GM18907 (cell line): ENCODE results near the gene USP17L30.
A peak's percentile ranks its signal among the peaks of the same experiment; 100 is the strongest.
"Not testable (repeated sequence)": the region's sequence is repeated elsewhere in the genome, so short reads cannot be mapped to it uniquely, and the experiment has no call there.

Source experiments
- ATAC-seq: cut with Tn5 transposase; IDR thresholded peaks from one replicate; pipeline ENCODE4 v1.9.1; 2021; ENCODE audit warnings: mild to moderate bottlenecking, moderate library complexity; ENCODE audit not compliant: unreplicated experiment

The USP17L30 gene, protein sequence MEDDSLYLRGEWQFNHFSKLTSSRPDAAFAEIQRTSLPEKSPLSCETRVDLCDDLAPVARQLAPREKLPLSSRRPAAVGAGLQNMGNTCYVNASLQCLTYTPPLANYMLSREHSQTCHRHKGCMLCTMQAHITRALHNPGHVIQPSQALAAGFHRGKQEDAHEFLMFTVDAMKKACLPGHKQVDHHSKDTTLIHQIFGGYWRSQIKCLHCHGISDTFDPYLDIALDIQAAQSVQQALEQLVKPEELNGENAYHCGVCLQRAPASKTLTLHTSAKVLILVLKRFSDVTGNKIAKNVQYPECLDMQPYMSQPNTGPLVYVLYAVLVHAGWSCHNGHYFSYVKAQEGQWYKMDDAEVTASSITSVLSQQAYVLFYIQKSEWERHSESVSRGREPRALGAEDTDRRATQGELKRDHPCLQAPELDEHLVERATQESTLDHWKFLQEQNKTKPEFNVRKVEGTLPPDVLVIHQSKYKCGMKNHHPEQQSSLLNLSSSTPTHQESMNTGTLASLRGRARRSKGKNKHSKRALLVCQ

DNA sequence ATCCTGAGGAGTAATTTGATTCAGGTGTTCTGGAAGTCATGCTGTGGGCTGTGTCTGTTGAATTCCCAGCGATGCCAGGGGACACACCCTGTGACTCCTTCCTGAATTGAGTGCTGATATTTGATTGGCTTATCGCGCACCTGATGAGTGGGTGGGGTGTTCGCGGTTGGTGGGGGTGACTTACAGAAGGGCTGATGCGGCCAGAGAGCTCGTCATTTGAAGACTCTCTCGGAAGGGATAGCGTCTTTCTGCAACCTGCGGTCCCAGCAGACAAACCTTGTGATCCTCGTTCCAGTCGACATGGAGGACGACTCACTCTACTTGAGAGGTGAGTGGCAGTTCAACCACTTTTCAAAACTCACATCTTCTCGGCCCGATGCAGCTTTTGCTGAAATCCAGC, at the start of gene USP17L30:
USP17L30 (plus strand) TSS at position 301 of the 400 bp plus-strand sequence; CDS start at position 301, 0 bp downstream.
- ATAC-seq = not testable (repeated sequence)

DNA sequence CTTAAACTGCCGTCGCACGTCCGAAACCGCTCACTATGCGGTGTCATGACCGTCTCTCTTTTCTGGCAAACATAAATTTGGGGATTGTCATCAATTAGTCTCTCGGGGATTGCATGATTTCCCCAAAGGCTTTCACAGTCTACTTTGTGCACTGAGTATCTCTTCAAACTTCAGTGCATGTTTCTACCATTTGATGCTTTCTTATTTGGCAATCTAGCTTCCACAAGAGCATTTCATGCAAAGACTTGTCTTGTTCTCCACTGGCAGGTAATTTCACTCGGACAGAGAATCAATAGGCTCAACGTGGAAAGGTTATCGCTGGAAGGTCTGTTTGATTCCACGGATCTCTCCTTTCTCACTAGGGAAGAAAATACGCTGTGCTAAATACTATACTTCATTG, 38.7 kb upstream of the USP17L30 start:
- not testable (repeated sequence) for ATAC-seq

DNA sequence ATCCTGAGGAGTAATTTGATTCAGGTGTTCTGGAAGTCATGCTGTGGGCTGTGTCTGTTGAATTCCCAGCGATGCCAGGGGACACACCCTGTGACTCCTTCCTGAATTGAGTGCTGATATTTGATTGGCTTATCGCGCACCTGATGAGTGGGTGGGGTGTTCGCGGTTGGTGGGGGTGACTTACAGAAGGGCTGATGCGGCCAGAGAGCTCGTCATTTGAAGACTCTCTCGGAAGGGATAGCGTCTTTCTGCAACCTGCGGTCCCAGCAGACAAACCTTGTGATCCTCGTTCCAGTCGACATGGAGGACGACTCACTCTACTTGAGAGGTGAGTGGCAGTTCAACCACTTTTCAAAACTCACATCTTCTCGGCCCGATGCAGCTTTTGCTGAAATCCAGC, 38.1 kb upstream of the USP17L30 start, which contains the start of gene USP17L24:
USP17L24 (plus strand) TSS at position 301 of the 400 bp plus-strand sequence; CDS start at position 301, 0 bp downstream.
- ATAC-seq = not testable (repeated sequence)

DNA sequence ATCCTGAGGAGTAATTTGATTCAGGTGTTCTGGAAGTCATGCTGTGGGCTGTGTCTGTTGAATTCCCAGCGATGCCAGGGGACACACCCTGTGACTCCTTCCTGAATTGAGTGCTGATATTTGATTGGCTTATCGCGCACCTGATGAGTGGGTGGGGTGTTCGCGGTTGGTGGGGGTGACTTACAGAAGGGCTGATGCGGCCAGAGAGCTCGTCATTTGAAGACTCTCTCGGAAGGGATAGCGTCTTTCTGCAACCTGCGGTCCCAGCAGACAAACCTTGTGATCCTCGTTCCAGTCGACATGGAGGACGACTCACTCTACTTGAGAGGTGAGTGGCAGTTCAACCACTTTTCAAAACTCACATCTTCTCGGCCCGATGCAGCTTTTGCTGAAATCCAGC, 33.3 kb upstream of the USP17L30 start, which contains the start of gene USP17L25:
USP17L25 (plus strand) TSS at position 301 of the 400 bp plus-strand sequence; CDS start at position 301, 0 bp downstream.
- ATAC-seq = not testable (repeated sequence)

DNA sequence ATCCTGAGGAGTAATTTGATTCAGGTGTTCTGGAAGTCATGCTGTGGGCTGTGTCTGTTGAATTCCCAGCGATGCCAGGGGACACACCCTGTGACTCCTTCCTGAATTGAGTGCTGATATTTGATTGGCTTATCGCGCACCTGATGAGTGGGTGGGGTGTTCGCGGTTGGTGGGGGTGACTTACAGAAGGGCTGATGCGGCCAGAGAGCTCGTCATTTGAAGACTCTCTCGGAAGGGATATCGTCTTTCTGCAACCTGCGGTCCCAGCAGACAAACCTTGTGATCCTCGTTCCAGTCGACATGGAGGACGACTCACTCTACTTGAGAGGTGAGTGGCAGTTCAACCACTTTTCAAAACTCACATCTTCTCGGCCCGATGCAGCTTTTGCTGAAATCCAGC, 28.6 kb upstream of the USP17L30 start, which contains the start of gene USP17L26:
USP17L26 (plus strand) TSS at position 301 of the 400 bp plus-strand sequence; CDS start at position 301, 0 bp downstream.
- not testable (repeated sequence) for ATAC-seq

DNA sequence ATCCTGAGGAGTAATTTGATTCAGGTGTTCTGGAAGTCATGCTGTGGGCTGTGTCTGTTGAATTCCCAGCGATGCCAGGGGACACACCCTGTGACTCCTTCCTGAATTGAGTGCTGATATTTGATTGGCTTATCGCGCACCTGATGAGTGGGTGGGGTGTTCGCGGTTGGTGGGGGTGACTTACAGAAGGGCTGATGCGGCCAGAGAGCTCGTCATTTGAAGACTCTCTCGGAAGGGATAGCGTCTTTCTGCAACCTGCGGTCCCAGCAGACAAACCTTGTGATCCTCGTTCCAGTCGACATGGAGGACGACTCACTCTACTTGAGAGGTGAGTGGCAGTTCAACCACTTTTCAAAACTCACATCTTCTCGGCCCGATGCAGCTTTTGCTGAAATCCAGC, 23.8 kb upstream of the USP17L30 start, which contains the start of gene USP17L5:
USP17L5 (plus strand) TSS at position 301 of the 400 bp plus-strand sequence; CDS start at position 301, 0 bp downstream.
- not testable (repeated sequence) for ATAC-seq

DNA sequence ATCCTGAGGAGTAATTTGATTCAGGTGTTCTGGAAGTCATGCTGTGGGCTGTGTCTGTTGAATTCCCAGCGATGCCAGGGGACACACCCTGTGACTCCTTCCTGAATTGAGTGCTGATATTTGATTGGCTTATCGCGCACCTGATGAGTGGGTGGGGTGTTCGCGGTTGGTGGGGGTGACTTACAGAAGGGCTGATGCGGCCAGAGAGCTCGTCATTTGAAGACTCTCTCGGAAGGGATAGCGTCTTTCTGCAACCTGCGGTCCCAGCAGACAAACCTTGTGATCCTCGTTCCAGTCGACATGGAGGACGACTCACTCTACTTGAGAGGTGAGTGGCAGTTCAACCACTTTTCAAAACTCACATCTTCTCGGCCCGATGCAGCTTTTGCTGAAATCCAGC, 19.1 kb upstream of the USP17L30 start, which contains the start of gene USP17L27:
USP17L27 (plus strand) TSS at position 301 of the 400 bp plus-strand sequence; CDS start at position 301, 0 bp downstream.
- not testable (repeated sequence) for ATAC-seq

DNA sequence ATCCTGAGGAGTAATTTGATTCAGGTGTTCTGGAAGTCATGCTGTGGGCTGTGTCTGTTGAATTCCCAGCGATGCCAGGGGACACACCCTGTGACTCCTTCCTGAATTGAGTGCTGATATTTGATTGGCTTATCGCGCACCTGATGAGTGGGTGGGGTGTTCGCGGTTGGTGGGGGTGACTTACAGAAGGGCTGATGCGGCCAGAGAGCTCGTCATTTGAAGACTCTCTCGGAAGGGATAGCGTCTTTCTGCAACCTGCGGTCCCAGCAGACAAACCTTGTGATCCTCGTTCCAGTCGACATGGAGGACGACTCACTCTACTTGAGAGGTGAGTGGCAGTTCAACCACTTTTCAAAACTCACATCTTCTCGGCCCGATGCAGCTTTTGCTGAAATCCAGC, 14.3 kb upstream of the USP17L30 start, which contains the start of gene USP17L28:
USP17L28 (plus strand) TSS at position 301 of the 400 bp plus-strand sequence; CDS start at position 301, 0 bp downstream.
- not testable (repeated sequence) for ATAC-seq

DNA sequence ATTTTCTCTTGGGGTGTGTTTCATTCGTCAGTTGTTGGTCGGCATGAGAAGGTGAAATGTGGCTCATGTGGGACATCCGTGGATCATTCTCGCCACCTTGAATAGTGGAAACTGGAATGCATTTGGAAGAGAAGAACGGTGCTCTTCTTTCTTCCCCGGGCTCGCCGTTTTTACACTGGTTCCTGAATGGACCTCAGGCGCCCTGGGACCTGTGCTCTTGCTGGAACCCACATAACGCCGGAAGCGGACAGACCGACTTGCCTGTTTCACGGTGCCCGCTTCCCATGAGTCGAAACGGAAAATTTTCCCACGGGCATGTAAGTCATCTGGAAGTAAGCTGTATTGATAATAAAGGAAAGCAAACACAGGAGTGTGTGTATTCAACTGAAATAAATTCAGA, 12.1 kb upstream of the USP17L30 start:
- ATAC-seq = not testable (repeated sequence)

DNA sequence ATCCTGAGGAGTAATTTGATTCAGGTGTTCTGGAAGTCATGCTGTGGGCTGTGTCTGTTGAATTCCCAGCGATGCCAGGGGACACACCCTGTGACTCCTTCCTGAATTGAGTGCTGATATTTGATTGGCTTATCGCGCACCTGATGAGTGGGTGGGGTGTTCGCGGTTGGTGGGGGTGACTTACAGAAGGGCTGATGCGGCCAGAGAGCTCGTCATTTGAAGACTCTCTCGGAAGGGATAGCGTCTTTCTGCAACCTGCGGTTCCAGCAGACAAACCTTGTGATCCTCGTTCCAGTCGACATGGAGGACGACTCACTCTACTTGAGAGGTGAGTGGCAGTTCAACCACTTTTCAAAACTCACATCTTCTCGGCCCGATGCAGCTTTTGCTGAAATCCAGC, 9.6 kb upstream of the USP17L30 start, which contains the start of gene USP17L29:
USP17L29 (plus strand) TSS at position 301 of the 400 bp plus-strand sequence; CDS start at position 301, 0 bp downstream.
- ATAC-seq = not testable (repeated sequence)

DNA sequence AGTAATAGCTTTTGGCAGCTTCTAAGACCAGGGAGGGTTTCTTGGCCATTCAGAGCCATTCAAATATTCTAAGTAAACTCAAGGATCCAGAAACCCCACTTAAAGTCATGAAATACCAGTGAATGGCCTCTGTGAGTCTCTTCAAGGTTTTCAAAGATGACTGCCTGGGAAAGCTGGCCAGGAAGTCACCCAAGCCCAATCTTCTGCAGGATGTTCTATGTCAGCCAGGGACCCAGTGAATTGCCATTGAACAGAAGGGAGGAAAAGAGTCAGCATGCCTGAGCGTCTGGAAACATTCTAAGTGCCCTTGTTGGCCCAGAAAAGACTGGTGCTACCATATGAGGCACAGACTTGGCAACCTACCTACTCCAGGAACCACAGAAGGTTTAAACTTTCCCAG, 17.0 kb downstream of the USP17L30 start:
- not testable (repeated sequence) for ATAC-seq

DNA sequence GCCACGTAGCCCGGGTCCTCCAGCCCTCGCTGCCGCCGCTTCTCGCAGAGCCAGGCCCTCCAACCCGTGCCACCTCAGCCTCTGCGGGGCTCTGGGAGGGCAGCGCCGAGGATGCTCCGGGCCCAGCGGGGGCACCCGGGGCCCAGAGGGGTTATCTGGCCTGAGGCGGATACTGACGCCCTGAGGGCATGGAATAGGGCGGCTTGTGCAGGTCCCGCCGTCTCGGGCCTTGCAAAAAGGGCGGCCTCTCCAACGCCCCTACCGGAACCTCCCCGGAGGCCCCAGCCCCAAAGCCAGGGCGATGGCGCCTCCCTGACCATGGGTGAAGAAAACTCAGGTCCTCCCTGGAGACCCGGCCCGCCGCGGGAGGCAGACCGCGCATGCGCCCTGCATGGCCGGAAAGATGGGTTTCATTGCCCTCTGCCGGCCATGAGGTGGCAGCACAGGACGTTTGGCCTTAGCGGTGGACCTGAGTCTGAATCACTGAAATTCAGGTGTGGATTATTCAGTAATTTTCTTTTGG, 18.1 kb downstream of the USP17L30 start:
- ATAC-seq = not testable (repeated sequence)

DNA sequence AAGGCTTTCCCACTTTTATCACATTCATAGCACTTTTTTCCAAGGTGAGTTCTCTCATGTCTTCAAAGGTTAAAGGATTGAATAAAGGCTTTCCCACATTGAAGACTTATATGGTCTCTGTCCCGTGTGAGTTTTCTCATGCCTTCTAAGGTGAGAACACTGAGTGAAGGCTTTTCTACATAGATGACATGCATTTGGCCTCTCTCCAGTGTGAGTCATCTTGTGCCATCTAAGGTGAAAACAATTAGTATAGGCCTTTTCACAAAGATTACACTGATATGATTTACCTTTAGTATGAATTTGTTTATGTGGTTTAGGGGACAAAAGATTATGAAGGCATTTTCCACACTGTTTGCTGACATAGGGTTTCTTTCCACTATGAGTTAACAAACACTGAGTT, 21.2 kb downstream of the USP17L30 start:
- ATAC-seq = no peak

DNA sequence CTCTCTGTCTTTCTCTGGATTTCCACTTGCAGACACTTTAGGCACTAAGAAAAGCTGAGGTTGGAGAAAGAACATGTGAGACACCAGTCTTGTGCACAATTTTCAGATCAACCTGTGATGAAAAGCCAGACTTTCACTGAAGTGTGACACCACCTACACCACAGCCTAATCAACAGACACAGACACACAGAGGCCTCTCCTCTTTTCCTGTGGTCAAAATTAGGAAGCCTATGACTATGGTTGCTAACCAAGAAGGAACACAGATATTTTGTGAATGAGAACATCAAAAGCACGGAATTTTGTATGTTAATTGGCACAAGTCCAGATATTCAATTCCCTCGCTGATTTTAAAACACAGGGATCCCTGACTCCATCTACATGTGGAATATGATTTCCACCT, 26.1 kb downstream of the USP17L30 start:
- peak; percentile 60 for ATAC-seq

DNA sequence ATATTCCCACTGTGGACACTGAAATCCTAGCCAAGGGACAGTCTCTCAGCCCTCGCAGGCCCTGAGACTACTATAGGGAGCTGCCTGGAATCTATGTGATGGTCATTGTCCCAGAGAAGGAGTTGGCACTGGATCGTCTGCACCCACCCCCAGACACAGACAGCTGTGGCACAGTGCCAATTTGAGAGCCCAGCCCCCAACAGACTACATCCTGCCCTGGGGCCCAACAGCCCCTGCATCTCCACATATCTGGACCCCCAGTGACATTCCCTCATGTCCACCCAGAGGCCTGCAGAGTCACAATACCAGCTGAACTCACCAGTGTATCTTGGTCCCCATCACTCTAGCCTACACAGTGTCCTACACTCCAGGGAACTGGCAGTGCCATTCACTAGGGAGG, 42.8 kb downstream of the USP17L30 start:
- ATAC-seq = not testable (repeated sequence)

DNA sequence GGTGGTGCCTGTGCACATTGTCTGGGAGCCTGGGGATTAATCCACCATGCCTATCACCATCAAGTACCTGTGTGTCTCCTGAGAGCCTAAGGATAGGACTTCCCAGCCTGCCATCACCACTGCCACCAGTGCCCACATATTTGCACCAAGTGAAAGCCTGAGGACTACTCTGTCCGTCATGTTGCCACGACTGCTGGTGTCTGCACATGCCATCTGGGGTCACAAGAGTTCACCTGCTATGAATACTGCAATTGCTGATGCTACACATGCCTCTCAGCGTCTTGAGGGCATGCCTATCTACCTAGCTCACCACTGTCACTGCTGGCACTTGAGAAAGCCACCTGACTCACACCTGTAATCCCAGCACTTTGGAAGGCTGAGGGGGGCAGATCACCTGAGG, 43.6 kb downstream of the USP17L30 start:
- ATAC-seq = not testable (repeated sequence)

DNA sequence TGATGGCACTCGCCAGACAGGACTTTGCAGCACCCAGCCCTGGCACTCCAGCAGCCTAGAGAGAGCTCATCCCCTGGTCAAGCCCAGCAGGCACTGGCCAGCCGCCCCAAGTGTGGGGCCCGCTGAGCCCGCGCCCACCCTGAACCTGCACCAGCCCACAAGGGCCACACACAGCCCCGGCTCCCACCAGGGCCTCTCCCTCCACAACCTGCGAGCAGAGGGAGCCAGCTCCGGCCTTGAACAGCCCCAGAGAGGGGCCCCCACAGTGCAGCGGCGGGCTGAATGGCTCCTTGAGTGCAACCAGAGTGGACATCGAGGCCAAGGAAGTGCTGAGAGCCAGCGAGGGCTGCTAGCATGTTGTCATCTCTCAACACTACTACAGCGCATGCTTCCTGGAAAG, 46.9 kb downstream of the USP17L30 start:
- no peak for ATAC-seq
